Activated CD4-positive, CD25-positive, alpha-beta regulatory T cell treated with anti-CD3 and anti-CD28 coated beads, Interleukin-2, amount 50 U/mL, for 72 hours (primary cell): ENCODE results near the gene ERLIN1.

Experiments
- DNase-seq: peaks from one replicate; pipeline ENCODE4 v3.0.0; 2021

The ERLIN1 gene

GRCh38 chr10:100185364-100186252, at the start of gene ERLIN1:
TSS of gene ERLIN1 (minus strand) at chr10:100186029. CDS start at chr10:100185626, 403 bp downstream.
- DNase-seq, result peak; percentile 94

GRCh38 chr10:100232101-100232500, 46.3 kb upstream of the ERLIN1 start:
- no peak for DNase-seq

GRCh38 chr10:100229819-100230422, 44.1 kb upstream of the ERLIN1 start:
- DNase-seq, result peak; percentile 32

GRCh38 chr10:100223879-100224278, 38.0 kb upstream of the ERLIN1 start:
- DNase-seq, result no peak

GRCh38 chr10:100222529-100222928, 36.7 kb upstream of the ERLIN1 start:
- DNase-seq, result no peak

GRCh38 chr10:100216006-100216405, 30.2 kb upstream of the ERLIN1 start:
- no peak for DNase-seq

GRCh38 chr10:100209303-100209702, 23.5 kb upstream of the ERLIN1 start:
- DNase-seq, result no peak

- DNase-seq, result no peak
These were observed 22.4 kb upstream of the ERLIN1 start for GRCh38 chr10:100208276-100208675.

GRCh38 chr10:100204370-100204769, 18.5 kb upstream of the ERLIN1 start:
- no peak for DNase-seq

GRCh38 chr10:100201549-100201948, 15.7 kb upstream of the ERLIN1 start:
- no peak for DNase-seq

- no peak for DNase-seq
These were observed 8.9 kb upstream of the ERLIN1 start for GRCh38 chr10:100194711-100195110.

- DNase-seq, result no peak
These were observed 6.5 kb upstream of the ERLIN1 start for GRCh38 chr10:100192350-100192749.

GRCh38 chr10:100186253-100187212, 704 bp upstream of the ERLIN1 start:
- no peak for DNase-seq

- no peak for DNase-seq
These were observed 989 bp downstream of the ERLIN1 start for GRCh38 chr10:100184840-100185239.

- no peak for DNase-seq
These were observed 1.4 kb downstream of the ERLIN1 start for GRCh38 chr10:100184426-100184825.

GRCh38 chr10:100183481-100183880, 2.3 kb downstream of the ERLIN1 start:
- no peak for DNase-seq

GRCh38 chr10:100182908-100183307, 2.9 kb downstream of the ERLIN1 start:
- no peak for DNase-seq

- no peak for DNase-seq
These were observed 3.5 kb downstream of the ERLIN1 start for GRCh38 chr10:100182281-100182680.

- no peak for DNase-seq
These were observed 10.0 kb downstream of the ERLIN1 start for GRCh38 chr10:100175875-100176274.

- no peak for DNase-seq
These were observed 10.8 kb downstream of the ERLIN1 start for GRCh38 chr10:100174699-100175677.

- DNase-seq, result no peak
These were observed 12.8 kb downstream of the ERLIN1 start for GRCh38 chr10:100173035-100173434.

GRCh38 chr10:100172349-100172748, 13.5 kb downstream of the ERLIN1 start:
- no peak for DNase-seq
